ENCODE data around the gene ANKRD6. TPM values are rescaled to one million over a fixed set of nuclear protein-coding genes. Genes with fewer than 3 reads are reported as not detected.

ANKRD6 gene
- total RNA-seq, 2 donors from 2014 or later: 9.1 to 13.7 TPM

GRCh38 chr6:89539779-89540178 is 106.8 kb downstream of the ANKRD6 start:
- ATAC-seq (no peak), DNase-seq (no peak)
- intact Hi-C loops (cut with DNase I): no loop called here

- ATAC-seq: no peak
- intact Hi-C loops (cut with DNase I): no loop called here
- DNase-seq: no peak
These were observed 109.3 kb downstream of the ANKRD6 start for GRCh38 chr6:89542081-89542857.

GRCh38 chr6:89542866-89543265 is 109.9 kb downstream of the ANKRD6 start:
- intact Hi-C loops (cut with DNase I): no loop called here
- ATAC-seq (no peak), DNase-seq (no peak)

- no peak for ATAC-seq
- DNase-seq: no peak
- intact Hi-C loops (cut with DNase I): no loop called here
These were observed 114.3 kb downstream of the ANKRD6 start for GRCh38 chr6:89547281-89547680.

- ATAC-seq (no peak), DNase-seq (no peak)
- intact Hi-C loops (cut with DNase I): no loop called here
These were observed 120.5 kb downstream of the ANKRD6 start for GRCh38 chr6:89553431-89553830.

- ATAC-seq (no peak), DNase-seq (no peak)
- intact Hi-C loops (cut with DNase I): no loop called here
These were observed 121.2 kb downstream of the ANKRD6 start for GRCh38 chr6:89554106-89554505.

GRCh38 chr6:89555031-89555430 is 122.1 kb downstream of the ANKRD6 start:
- no peak for DNase-seq
- intact Hi-C loops (cut with DNase I): no loop called here
- ATAC-seq: no peak

GRCh38 chr6:89555806-89556205 is 122.9 kb downstream of the ANKRD6 start:
- intact Hi-C loops (cut with DNase I): no loop called here
- ATAC-seq (no peak), DNase-seq (no peak)

GRCh38 chr6:89559487-89559886 is 126.5 kb downstream of the ANKRD6 start:
- intact Hi-C loops (cut with DNase I): no loop called here
- ATAC-seq: no peak
- no peak for DNase-seq

- ATAC-seq: peak; percentile 21 to 71
- DNase-seq: no peak
- intact Hi-C loops (cut with DNase I): no loop called here
These were observed 129.4 kb downstream of the ANKRD6 start for GRCh38 chr6:89562093-89562973.

- DNase-seq (no peak), ATAC-seq (no peak)
These were observed 130.9 kb downstream of the ANKRD6 start for GRCh38 chr6:89563866-89564265.

GRCh38 chr6:89564752-89565427 is 131.9 kb downstream of the ANKRD6 start:
- intact Hi-C loops (cut with DNase I): no loop called here
- peak; percentile 27 to 72 for ATAC-seq
- DNase-seq: no peak

More at GRCh38 chr6:89563866-89564265, 130.9 kb downstream of the ANKRD6 start:
- intact Hi-C loops (cut with DNase I): no loop called here

GRCh38 chr6:89566008-89566800 is 133.3 kb downstream of the ANKRD6 start:
- intact Hi-C loops (cut with DNase I): no loop called here
- no peak for DNase-seq
- no peak for ATAC-seq

GRCh38 chr6:89566930-89567629 is 134.1 kb downstream of the ANKRD6 start:
- DNase-seq (no peak), ATAC-seq (no peak)
- intact Hi-C loops (cut with DNase I): no loop called here

GRCh38 chr6:89567630-89568390 is 134.9 kb downstream of the ANKRD6 start:
- DNase-seq (no peak), ATAC-seq (no peak)
- intact Hi-C loops (cut with DNase I): no loop called here

GRCh38 chr6:89574910-89575561 is 142.1 kb downstream of the ANKRD6 start:
- ATAC-seq (no peak), DNase-seq (no peak)
- intact Hi-C loops (cut with DNase I): no loop called here

GRCh38 chr6:89575562-89575960 is 142.6 kb downstream of the ANKRD6 start:
- no peak for ATAC-seq
- intact Hi-C loops (cut with DNase I): no loop called here
- no peak for DNase-seq

Data from left cardiac atrium (tissue), 4 donors.